ENCODE results near the gene PFDN4.

- TF ChIP-seq CTCF (IDR thresholded peaks at IDR 0.05), result no peak
- TF ChIP-seq POLR2A (IDR thresholded peaks at IDR 0.05), result no peak
These were observed 46.7 kb upstream of the PFDN4 start for GRCh38 chr20:54161008-54161820.
